Muscle of leg (tissue), 9 donors: Measurements from ENCODE around the gene HSP90B1. TPM values are rescaled to one million over a fixed set of nuclear protein-coding genes. Genes with fewer than 3 reads are reported as not detected.

ENCODE experiments used
- polyA plus RNA-seq, 8 donors: library from polyadenylated mRNA; unstranded; fragments of 120-200 nt; gene quantifications; one replicate each; pipeline versions ENCODE4 v1.2.1 to v1.2.3, GENCODE V29; 2013; ENCODE audit warnings: inconsistent platforms in 1 of 8, low replicate concordance in 1 of 8; ENCODE audit not compliant: insufficient read length in 8 of 8, insufficient read depth in 1 of 8
- total RNA-seq: library from RNA; stranded (reverse); fragments of 120-200 nt; gene quantifications from one replicate; pipeline ENCODE4 v1.2.4, GENCODE V29; 2013

Gene HSP90B1
- total and polyA plus RNA-seq, 9 donors, result 320 to 584 (median 359) TPM

Other genes starting within 250 kb of the HSP90B1 start
- gene NT5DC3, start 89.2 kb upstream of the HSP90B1 start, total RNA-seq, result 8.2 TPM
- 1 to 10 TPM; 4.6 to 8.7 (median 6.9) TPM for gene NT5DC3, start 89.2 kb upstream of the HSP90B1 start, polyA plus RNA-seq
- 25.8 TPM for gene TDG, start 35.5 kb downstream of the HSP90B1 start, total RNA-seq
- gene TDG, start 35.5 kb downstream of the HSP90B1 start, polyA plus RNA-seq, result 10 to 100 TPM; 24.1 to 36.1 (median 28.9) TPM
- 68.9 TPM for gene GLT8D2, start 119.8 kb downstream of the HSP90B1 start, total RNA-seq
- gene GLT8D2, start 119.8 kb downstream of the HSP90B1 start, polyA plus RNA-seq, result 10 to 100 TPM; 44.5 to 74.9 (median 53.4) TPM
- gene HCFC2, start 134.1 kb downstream of the HSP90B1 start, total RNA-seq, result 35.8 TPM
- gene HCFC2, start 134.1 kb downstream of the HSP90B1 start, polyA plus RNA-seq, result 10 to 100 TPM; 16.9 to 32.9 (median 25.8) TPM
- 28.4 TPM for gene NFYB, start 207.8 kb downstream of the HSP90B1 start, total RNA-seq
- gene NFYB, start 207.8 kb downstream of the HSP90B1 start, polyA plus RNA-seq, result 10 to 100 TPM; 33.7 to 54.6 (median 40.6) TPM